Lower leg skin (tissue), 3 donors: ENCODE measurements around the gene MYBPH.

ENCODE experiments used
- CTCF ChIP-seq, 3 donors: fragments of 450-650 bp; IDR thresholded peaks; one replicate each; pipeline ENCODE4 v1.5.1; 2016; ENCODE audit warnings: antibody characterized with exemption in 3 of 3, mild to moderate bottlenecking in 3 of 3, moderate library complexity in 2 of 3
- POLR2A ChIP-seq, 2 donors: fragments of 450-650 bp; IDR thresholded peaks; one replicate each; pipeline ENCODE4 v1.6.1; 2016 to 2017; ENCODE audit warnings: antibody characterized with exemption in 2 of 2, mild to moderate bottlenecking in 1 of 2, moderate library complexity in 1 of 2

- TF ChIP-seq CTCF (IDR thresholded peaks at IDR 0.05): no peak
- no peak for TF ChIP-seq POLR2A (IDR thresholded peaks at IDR 0.05)
Observed at GRCh38 chr1:203161703-203162102, 13.9 kb downstream of the MYBPH start.
